IPS-11a (cell line): ENCODE measurements around the gene C22orf15.
"Not testable (repeated sequence)": the region's sequence is repeated elsewhere in the genome, so short reads cannot be mapped to it uniquely, and the experiment has no call there.

Source experiments
- H3K4me3 ChIP-seq: one replicate; pipeline ENCODE4 v1.5.1; 2013; ENCODE audit warnings: low read depth, low read length, control low read depth

C22orf15 gene

DNA sequence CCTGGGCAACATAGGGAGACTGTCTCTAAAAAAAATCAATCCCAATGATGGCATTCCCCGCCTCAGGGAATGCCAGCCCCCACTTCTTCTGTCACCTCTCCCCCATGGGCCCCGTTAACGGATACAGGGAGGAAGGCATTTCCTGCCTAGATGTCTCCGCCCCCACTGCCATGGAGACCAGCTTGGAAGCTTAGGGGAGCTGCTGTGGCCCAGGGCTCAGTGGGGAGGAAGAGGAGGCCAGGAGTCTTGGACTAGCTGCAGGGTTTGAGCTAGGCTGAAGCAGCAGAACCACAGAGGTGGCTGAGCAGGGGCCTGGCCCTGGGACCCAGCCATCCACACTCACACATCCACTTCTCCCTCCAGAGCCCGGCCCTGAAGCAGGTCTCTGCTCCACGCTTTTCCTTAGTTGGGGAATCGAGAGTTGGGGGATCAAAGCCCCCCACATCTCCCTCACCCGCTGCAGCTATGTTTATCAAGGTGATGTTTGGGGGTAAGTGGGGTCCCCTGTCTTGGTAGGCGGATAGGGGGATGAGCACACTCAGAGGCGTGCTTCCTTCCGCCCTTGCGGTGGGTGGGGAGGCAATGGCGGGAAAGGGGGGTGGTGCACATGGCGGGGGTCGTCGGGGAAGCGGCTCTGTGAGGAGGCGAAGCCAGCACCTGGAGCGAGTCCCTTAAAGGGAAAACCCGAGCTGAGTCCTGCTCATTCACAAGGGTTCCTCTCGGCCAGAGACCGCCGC lies at the start of gene C22orf15:
Gene C22orf15 (plus strand): TSS at position 149 of the 737 bp plus-strand sequence. CDS start 317 bp downstream, at position 466.
- peak within 1 kb of the TSS; percentile 18 for H3K4me3 ChIP-seq

GRCh38 chr22:23713696-23714595 lies 48.8 kb upstream of the C22orf15 start:
- H3K4me3 ChIP-seq, result no peak overlapping the region

- H3K4me3 ChIP-seq, result no peak overlapping the region
Observed at GRCh38 chr22:23714596-23715578, 47.9 kb upstream of the C22orf15 start.

DNA sequence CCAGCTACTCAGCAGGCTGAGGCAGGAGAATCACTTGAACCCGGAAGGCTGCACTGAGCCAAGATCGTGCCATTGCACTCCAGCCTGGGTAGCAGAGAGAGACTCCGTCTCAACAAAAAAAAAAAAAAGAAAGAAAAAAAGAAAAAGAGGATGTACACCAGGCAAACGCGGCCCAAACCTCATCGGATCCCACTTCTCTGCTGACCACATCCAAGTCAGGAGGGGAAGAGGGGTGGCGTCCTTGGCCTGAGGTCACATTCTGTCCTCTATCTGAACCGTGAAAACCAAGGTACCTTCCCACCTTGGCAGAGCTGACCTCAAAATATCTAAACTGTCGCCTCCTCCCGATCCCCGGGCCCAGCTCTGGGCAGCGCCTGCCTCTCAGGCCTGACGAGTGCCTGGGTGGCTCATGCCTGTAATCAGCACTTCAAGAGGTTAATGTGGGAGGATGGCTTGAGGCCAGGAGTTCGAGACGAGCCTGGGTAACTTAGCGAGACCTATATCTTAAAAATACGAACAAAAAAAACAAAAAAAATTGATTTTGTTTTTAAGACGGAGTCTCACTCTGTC lies 46.9 kb upstream of the C22orf15 start:
- no peak overlapping the region for H3K4me3 ChIP-seq

DNA sequence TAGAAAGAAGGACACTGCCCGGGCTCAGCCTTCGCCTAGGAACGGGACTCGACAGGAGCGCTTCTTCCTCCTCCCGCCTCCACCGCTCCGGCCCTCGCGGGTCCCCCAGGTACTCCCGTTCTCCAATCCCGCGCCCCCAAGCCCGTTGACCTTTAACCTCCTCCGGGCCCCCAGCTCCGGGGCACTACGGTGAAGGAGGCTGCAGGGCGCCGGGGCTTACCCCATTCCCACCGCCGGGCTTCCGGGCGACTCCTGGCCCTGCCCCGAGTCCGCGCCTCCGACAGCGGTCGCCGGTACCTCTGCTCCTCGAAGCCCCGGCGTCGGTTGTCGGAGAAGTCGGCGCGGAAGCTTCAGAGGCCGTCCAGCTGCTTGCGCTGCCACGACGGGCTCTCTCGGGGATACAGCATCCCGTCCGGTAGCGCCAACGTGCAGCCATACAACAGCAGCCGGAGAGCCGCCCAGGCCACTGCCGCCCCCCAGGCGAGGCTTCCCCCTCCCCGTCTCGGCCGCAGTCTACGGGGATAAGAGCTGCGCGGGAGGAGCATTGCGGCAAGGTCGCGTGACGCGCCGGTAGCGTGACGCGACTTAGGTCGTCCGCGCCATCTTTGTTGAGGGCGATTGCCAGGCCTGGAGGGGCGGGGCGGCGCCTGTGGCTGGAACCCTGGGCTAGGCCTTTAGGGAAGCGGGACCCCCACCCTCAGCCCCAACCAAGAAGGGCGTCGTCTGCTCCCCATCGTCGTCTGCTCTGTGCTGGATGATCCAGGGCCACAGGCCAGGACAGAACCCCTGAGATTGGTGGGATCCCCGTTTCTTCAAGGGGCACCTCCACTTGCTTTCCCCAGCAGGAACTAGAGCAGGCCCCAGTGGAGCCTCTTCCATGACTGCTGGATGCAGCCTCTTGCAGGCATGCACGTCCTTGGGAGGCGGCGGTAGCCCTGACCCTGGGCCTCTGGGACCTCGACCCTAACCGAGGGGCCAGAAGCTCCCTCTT lies 45.7 kb upstream of the C22orf15 start:
- peak overlapping the region; percentile 69 for H3K4me3 ChIP-seq

- no peak overlapping the region for H3K4me3 ChIP-seq
Observed at GRCh38 chr22:23718371-23719165, 44.2 kb upstream of the C22orf15 start.

DNA sequence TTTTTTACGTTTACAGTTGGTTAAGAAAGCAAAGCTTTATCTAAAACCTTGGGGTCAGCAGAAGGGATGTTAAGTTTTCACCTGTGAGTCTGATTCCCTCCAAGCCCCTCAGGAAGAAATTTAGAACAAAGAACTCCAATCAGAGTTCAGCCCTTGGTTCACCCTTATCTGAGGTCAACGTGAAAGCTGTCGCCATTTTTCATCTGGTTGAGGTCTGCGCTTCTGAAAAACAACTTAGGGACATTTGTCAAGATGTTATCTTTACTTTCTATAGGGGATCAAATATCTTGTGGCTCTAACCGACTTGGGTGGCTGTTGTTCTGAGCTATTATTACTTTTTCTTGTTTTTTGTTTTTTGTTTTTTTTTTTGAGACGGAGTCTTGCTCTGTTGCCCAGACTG lies 41.9 kb upstream of the C22orf15 start:
- H3K4me3 ChIP-seq, result no peak overlapping the region

- no peak overlapping the region for H3K4me3 ChIP-seq
Observed at GRCh38 chr22:23722160-23722559, 40.6 kb upstream of the C22orf15 start.

- no peak overlapping the region for H3K4me3 ChIP-seq
Observed at GRCh38 chr22:23722724-23723123, 40.1 kb upstream of the C22orf15 start.

DNA sequence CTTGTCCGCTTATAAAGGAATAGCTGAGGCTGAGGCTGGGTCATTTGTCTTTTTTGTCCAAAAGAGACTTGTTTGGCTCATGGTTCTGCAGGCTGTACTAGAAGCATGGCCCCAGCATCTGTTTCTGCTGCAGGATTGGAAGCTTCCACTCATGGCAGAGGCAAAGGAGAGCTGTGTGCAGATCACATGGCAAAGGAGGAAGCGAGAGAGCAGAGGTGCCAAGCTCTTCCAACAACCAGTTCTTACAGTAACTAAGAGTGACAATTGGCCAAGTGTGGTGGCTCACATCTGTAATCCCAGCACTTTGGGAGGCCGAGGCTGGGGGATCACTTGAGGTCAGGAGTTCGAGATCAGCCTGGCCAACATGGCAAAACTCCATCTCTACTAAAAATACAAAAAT lies 34.7 kb upstream of the C22orf15 start:
- H3K4me3 ChIP-seq, result not testable (repeated sequence)

- H3K4me3 ChIP-seq, result no peak overlapping the region
Observed at GRCh38 chr22:23737696-23738095, 25.1 kb upstream of the C22orf15 start.

GRCh38 chr22:23742505-23743264 lies 20.1 kb upstream of the C22orf15 start:
- no peak overlapping the region for H3K4me3 ChIP-seq

GRCh38 chr22:23743303-23743705 lies 19.5 kb upstream of the C22orf15 start:
- H3K4me3 ChIP-seq, result no peak overlapping the region

- no peak overlapping the region for H3K4me3 ChIP-seq
Observed at GRCh38 chr22:23744001-23744400, 18.8 kb upstream of the C22orf15 start.

- no peak overlapping the region for H3K4me3 ChIP-seq
Observed at GRCh38 chr22:23744485-23744884, 18.3 kb upstream of the C22orf15 start.

DNA sequence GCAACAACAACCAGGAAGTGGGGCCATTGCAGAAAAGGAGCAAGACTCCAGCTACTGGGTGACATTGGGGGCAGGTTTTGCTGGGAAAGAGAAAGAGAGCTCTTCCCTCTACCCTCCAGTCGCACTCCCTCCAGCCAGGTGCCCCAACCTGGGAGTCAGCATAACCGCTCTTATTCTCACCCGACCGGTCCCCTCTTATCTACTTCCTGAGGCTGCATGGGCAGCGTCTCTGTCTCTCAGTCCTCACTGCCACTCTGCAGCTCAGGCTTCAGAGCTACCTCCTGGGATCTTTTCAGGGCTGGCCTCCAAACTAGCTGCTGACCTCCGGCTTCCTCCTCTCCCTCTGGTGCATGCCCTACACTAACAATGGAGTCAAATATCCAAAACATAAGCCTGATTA lies 17.0 kb upstream of the C22orf15 start:
- H3K4me3 ChIP-seq, result no peak overlapping the region

- no peak overlapping the region for H3K4me3 ChIP-seq
Observed at GRCh38 chr22:23749841-23750301, 12.9 kb upstream of the C22orf15 start.

DNA sequence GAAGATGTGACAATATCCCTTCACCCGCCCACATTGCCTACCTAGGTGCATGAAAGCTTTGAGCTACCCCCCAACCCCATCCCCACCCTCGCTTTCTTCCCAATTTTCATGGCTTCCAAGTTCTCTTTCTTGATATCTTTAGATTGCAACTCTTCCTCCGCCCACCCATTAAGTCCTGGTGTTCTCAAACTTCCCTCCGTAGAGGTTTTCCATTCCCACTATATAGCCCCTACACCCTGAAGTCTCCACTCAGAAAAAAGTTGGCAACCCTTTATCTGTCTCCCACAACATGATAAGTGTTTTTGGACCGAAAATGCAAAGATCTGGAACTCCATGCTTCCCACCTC lies 12.4 kb upstream of the C22orf15 start:
- H3K4me3 ChIP-seq, result peak overlapping the region; percentile 62
